Measurements from ENCODE around the gene TECPR1. TPM values are rescaled to one million over a fixed set of nuclear protein-coding genes. Genes with fewer than 3 reads are reported as not detected.

TECPR1 gene
- polyA plus RNA-seq, 2 donors = 8.4 to 17.1 TPM

GRCh38 chr7:98171449-98171848, 80.6 kb downstream of the TECPR1 start:
- Histone ChIP-seq H3K36me3 (ENCODE audit: control insufficient read depth in 2 of 2, insufficient read depth in 2 of 2, low read length in 1 of 2) (peaks cover 3 to 16% of the 10 kb centered on the region in 2 donors), H3K4me1 (ENCODE audit: control insufficient read depth in 2 of 2, insufficient read depth in 2 of 2, low read length in 1 of 2) (no peaks in the 10 kb centered on the region), H3K27me3 (ENCODE audit: control insufficient read depth in 1 of 2, insufficient read depth in 2 of 2, low read length in 2 of 2) (no peaks in the 10 kb centered on the region), H3K27ac (ENCODE audit: low read depth in 2 of 2, low read length in 1 of 2) (no peak overlapping the region), H3K4me3 (ENCODE audit: low read depth in 1 of 2, low read length in 2 of 2) (no peak overlapping the region), H3K9me3 (ENCODE audit: control insufficient read depth in 2 of 2, insufficient read depth in 1 of 2, low read depth in 1 of 2, low read length in 1 of 2) (no peaks in the 10 kb centered on the region)
- WGBS, 2 donors = 95 to 96% methylated on average over 24 of the region's 24 CpGs

GRCh38 chr7:98170966-98171365, 81.1 kb downstream of the TECPR1 start:
- H3K4me1 ChIP-seq (ENCODE audit: control insufficient read depth in 2 of 2, insufficient read depth in 2 of 2, low read length in 1 of 2) = peaks cover 0 to under 1% of the 10 kb centered on the region in 2 donors
- no peak overlapping the region for H3K4me3 ChIP-seq (ENCODE audit: low read depth in 1 of 2, low read length in 2 of 2)
- H3K9me3 ChIP-seq (ENCODE audit: control insufficient read depth in 2 of 2, insufficient read depth in 1 of 2, low read depth in 1 of 2, low read length in 1 of 2) = no peaks in the 10 kb centered on the region
- H3K36me3 ChIP-seq (ENCODE audit: control insufficient read depth in 2 of 2, insufficient read depth in 2 of 2, low read length in 1 of 2) = peaks cover 3 to 16% of the 10 kb centered on the region in 2 donors
- WGBS, 2 donors = 83 to 95% methylated on average over 8 of the region's 8 CpGs
- no peak overlapping the region for H3K27ac ChIP-seq (ENCODE audit: low read depth in 2 of 2, low read length in 1 of 2)
- no peaks in the 10 kb centered on the region for H3K27me3 ChIP-seq (ENCODE audit: control insufficient read depth in 1 of 2, insufficient read depth in 2 of 2, low read length in 2 of 2)

GRCh38 chr7:98168904-98169621, 83.0 kb downstream of the TECPR1 start:
- no peak overlapping the region for H3K4me3 ChIP-seq (ENCODE audit: low read depth in 1 of 2, low read length in 2 of 2)
- peaks cover 3 to 17% of the 10 kb centered on the region in 2 donors for H3K36me3 ChIP-seq (ENCODE audit: control insufficient read depth in 2 of 2, insufficient read depth in 2 of 2, low read length in 1 of 2)
- no peak overlapping the region for H3K27ac ChIP-seq (ENCODE audit: low read depth in 2 of 2, low read length in 1 of 2)
- 82 to 90% methylated on average over 5 of the region's 5 CpGs for WGBS, 2 donors
- no peaks in the 10 kb centered on the region for H3K9me3 ChIP-seq (ENCODE audit: control insufficient read depth in 2 of 2, insufficient read depth in 1 of 2, low read depth in 1 of 2, low read length in 1 of 2)
- peaks cover 0 to 4% of the 10 kb centered on the region in 2 donors for H3K4me1 ChIP-seq (ENCODE audit: control insufficient read depth in 2 of 2, insufficient read depth in 2 of 2, low read length in 1 of 2)
- H3K27me3 ChIP-seq (ENCODE audit: control insufficient read depth in 1 of 2, insufficient read depth in 2 of 2, low read length in 2 of 2) = no peaks in the 10 kb centered on the region

- Histone ChIP-seq H3K4me3 (ENCODE audit: low read depth in 1 of 2, low read length in 2 of 2) (no peak overlapping the region), H3K4me1 (ENCODE audit: control insufficient read depth in 2 of 2, insufficient read depth in 2 of 2, low read length in 1 of 2) (peaks cover 0 to 7% of the 10 kb centered on the region in 2 donors), H3K9me3 (ENCODE audit: control insufficient read depth in 2 of 2, insufficient read depth in 1 of 2, low read depth in 1 of 2, low read length in 1 of 2) (no peaks in the 10 kb centered on the region), H3K27ac (ENCODE audit: low read depth in 2 of 2, low read length in 1 of 2) (no peak overlapping the region), H3K27me3 (ENCODE audit: control insufficient read depth in 1 of 2, insufficient read depth in 2 of 2, low read length in 2 of 2) (no peaks in the 10 kb centered on the region), H3K36me3 (ENCODE audit: control insufficient read depth in 2 of 2, insufficient read depth in 2 of 2, low read length in 1 of 2) (peaks cover 3 to 17% of the 10 kb centered on the region in 2 donors)
- WGBS, 2 donors = 62 to 64% methylated on average over 17 of the region's 17 CpGs
Measured at GRCh38 chr7:98168181-98168903, 83.7 kb downstream of the TECPR1 start.

- H3K4me3 ChIP-seq (ENCODE audit: low read depth in 1 of 2, low read length in 2 of 2) = no peak overlapping the region
- H3K9me3 ChIP-seq (ENCODE audit: control insufficient read depth in 2 of 2, insufficient read depth in 1 of 2, low read depth in 1 of 2, low read length in 1 of 2) = no peaks in the 10 kb centered on the region
- peaks cover 0 to 8% of the 10 kb centered on the region in 2 donors for H3K4me1 ChIP-seq (ENCODE audit: control insufficient read depth in 2 of 2, insufficient read depth in 2 of 2, low read length in 1 of 2)
- peaks cover 3 to 17% of the 10 kb centered on the region in 2 donors for H3K36me3 ChIP-seq (ENCODE audit: control insufficient read depth in 2 of 2, insufficient read depth in 2 of 2, low read length in 1 of 2)
- WGBS, 2 donors = 90 to 93% methylated on average over 15 of the region's 15 CpGs
- H3K27ac ChIP-seq (ENCODE audit: low read depth in 2 of 2, low read length in 1 of 2) = no peak overlapping the region
- H3K27me3 ChIP-seq (ENCODE audit: control insufficient read depth in 1 of 2, insufficient read depth in 2 of 2, low read length in 2 of 2) = no peaks in the 10 kb centered on the region
Measured at GRCh38 chr7:98167653-98168052, 84.4 kb downstream of the TECPR1 start.

GRCh38 chr7:98166668-98166970, 85.4 kb downstream of the TECPR1 start:
- Histone ChIP-seq H3K27ac (ENCODE audit: low read depth in 2 of 2, low read length in 1 of 2) (no peak overlapping the region), H3K4me3 (ENCODE audit: low read depth in 1 of 2, low read length in 2 of 2) (no peak overlapping the region), H3K27me3 (ENCODE audit: control insufficient read depth in 1 of 2, insufficient read depth in 2 of 2, low read length in 2 of 2) (no peaks in the 10 kb centered on the region), H3K4me1 (ENCODE audit: control insufficient read depth in 2 of 2, insufficient read depth in 2 of 2, low read length in 1 of 2) (peaks cover 0 to 8% of the 10 kb centered on the region in 2 donors), H3K9me3 (ENCODE audit: control insufficient read depth in 2 of 2, insufficient read depth in 1 of 2, low read depth in 1 of 2, low read length in 1 of 2) (no peaks in the 10 kb centered on the region), H3K36me3 (ENCODE audit: control insufficient read depth in 2 of 2, insufficient read depth in 2 of 2, low read length in 1 of 2) (peaks cover 0 to 11% of the 10 kb centered on the region in 2 donors)
- 82 to 84% methylated on average over 2 of the region's 2 CpGs for WGBS, 2 donors

- Histone ChIP-seq H3K36me3 (ENCODE audit: control insufficient read depth in 2 of 2, insufficient read depth in 2 of 2, low read length in 1 of 2) (peaks cover 0 to 8% of the 10 kb centered on the region in 2 donors), H3K4me1 (ENCODE audit: control insufficient read depth in 2 of 2, insufficient read depth in 2 of 2, low read length in 1 of 2) (peaks cover 0 to 8% of the 10 kb centered on the region in 2 donors), H3K27ac (ENCODE audit: low read depth in 2 of 2, low read length in 1 of 2) (no peak overlapping the region), H3K27me3 (ENCODE audit: control insufficient read depth in 1 of 2, insufficient read depth in 2 of 2, low read length in 2 of 2) (no peaks in the 10 kb centered on the region), H3K4me3 (ENCODE audit: low read depth in 1 of 2, low read length in 2 of 2) (no peak overlapping the region), H3K9me3 (ENCODE audit: control insufficient read depth in 2 of 2, insufficient read depth in 1 of 2, low read depth in 1 of 2, low read length in 1 of 2) (no peaks in the 10 kb centered on the region)
- WGBS, 2 donors = 71 to 79% methylated on average over 15 to 18 of the region's 18 CpGs
Measured at GRCh38 chr7:98165827-98166667, 86.0 kb downstream of the TECPR1 start.

Other genes with a start within 250 kb of the TECPR1 start
- 1 to 10 TPM; 7.0 to 9.2 TPM for gene LMTK2, start 145.4 kb downstream of the TECPR1 start, polyA plus RNA-seq
- under 1 TPM; 0.80 to 0.96 TPM for gene BHLHA15, start 40.8 kb downstream of the TECPR1 start, polyA plus RNA-seq
- gene BRI3, start 29.5 kb upstream of the TECPR1 start, polyA plus RNA-seq = 10 to 100 TPM; 59.4 to 60.1 TPM
- gene BAIAP2L1, start 148.9 kb upstream of the TECPR1 start, polyA plus RNA-seq = 10 to 100 TPM; 20.0 to 23.1 TPM